ENCODE measurements around the gene SMIM35.

DNA sequence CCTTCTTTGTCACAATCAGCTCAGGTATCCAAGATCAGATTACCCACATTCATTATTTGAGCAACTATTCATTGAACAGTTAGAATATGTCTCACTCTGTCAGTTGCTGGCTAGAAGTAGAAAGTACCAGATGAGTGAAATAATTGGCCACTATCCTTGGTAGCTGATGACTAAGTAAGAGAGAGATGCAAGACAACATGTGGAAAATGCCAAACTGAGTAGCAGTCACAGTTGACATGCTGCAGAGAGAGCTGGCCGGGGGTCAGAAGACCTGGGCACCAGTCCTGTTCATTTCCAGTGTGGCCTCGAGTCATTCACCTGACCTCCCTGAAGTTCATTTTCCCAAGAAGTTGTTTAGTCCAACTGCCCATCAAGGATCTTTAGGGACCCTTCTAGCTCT, 22.5 kb upstream of the SMIM35 start:
- TF ChIP-seq CTCF (IDR thresholded peaks at IDR 0.05) (no peak), POLR2AphosphoS5 (IDR thresholded peaks at IDR 0.05) (no peak), POLR2A (IDR thresholded peaks at IDR 0.05) (no peak), EP300 (IDR thresholded peaks at IDR 0.05) (no peak)
